Stomach (tissue), 4 donors: ENCODE measurements around the gene SLC24A4.

Experiments
- POLR2A ChIP-seq, 4 donors: fragments of 450-650 bp; IDR thresholded peaks; one replicate each; pipeline ENCODE4 v1.6.1; 2016; ENCODE audit warnings: antibody characterized with exemption in 4 of 4, control low read depth in 2 of 4, mild to moderate bottlenecking in 1 of 4, moderate library complexity in 1 of 4
- TF ChIP-seq, protein P1 (sequence below), 7 experiments: fragments of 450-650 bp in 4 of 7; fragments of 200-600 bp in 3 of 7; sonication (generic) in 3 of 7; IDR thresholded peaks; one replicate each; pipeline ENCODE4 v1.5.1; 2016 to 2019; ENCODE audit warnings: antibody characterized with exemption in 7 of 7, control low read depth in 2 of 7, mild to moderate bottlenecking in 1 of 7

DNA sequence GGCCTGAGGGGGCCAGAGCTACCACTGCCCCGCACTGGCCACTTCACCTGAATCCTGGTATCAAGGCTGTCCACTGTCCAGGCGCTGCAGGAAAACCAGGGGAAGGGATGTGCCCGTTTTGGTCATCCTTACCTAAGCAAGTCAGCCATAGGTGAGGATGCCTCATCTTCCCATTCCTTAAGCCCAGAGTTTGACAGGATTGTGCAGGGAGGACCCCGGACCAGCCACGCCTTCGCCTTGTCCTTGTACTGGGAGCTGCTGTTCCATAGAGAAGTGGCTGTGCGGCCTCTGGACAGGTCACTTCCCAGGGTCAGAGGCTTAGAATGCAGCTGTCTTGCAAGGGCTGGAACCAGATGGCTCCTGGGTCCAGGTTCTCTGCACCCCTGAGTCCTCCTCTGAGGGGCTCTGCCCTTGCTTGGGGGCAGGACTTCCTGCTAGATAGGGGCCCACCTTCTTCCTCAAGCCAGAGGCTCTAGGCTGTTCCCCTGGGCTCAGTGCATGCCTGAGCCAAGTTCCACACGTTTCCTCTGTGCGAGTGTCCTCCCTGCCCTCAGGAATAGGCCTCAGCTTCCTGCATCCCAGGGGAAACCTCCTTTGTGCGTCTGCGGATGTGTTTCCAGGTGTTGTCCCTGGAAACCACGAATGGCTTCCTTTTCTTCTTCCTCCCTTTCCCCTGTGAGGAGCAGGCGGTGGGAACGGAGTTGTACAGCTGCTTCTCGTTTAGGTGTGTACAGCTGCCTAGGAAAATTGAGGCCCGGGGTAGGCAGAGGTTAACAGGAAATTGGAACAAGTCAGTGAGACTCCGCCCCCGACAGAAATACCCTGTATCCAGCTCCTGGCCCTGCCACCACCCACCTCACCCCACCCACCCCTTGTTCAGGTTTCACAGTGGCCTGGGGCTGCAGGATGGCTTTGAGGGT, 136.3 kb downstream of the SLC24A4 start:
- TF ChIP-seq POLR2A (IDR thresholded peaks at IDR 0.05) = no peak
- TF ChIP-seq, protein P1, sequence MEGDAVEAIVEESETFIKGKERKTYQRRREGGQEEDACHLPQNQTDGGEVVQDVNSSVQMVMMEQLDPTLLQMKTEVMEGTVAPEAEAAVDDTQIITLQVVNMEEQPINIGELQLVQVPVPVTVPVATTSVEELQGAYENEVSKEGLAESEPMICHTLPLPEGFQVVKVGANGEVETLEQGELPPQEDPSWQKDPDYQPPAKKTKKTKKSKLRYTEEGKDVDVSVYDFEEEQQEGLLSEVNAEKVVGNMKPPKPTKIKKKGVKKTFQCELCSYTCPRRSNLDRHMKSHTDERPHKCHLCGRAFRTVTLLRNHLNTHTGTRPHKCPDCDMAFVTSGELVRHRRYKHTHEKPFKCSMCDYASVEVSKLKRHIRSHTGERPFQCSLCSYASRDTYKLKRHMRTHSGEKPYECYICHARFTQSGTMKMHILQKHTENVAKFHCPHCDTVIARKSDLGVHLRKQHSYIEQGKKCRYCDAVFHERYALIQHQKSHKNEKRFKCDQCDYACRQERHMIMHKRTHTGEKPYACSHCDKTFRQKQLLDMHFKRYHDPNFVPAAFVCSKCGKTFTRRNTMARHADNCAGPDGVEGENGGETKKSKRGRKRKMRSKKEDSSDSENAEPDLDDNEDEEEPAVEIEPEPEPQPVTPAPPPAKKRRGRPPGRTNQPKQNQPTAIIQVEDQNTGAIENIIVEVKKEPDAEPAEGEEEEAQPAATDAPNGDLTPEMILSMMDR (IDR thresholded peaks at IDR 0.05) = no peak
